ENCODE results near the gene SUPT3H.

The SUPT3H gene

DNA sequence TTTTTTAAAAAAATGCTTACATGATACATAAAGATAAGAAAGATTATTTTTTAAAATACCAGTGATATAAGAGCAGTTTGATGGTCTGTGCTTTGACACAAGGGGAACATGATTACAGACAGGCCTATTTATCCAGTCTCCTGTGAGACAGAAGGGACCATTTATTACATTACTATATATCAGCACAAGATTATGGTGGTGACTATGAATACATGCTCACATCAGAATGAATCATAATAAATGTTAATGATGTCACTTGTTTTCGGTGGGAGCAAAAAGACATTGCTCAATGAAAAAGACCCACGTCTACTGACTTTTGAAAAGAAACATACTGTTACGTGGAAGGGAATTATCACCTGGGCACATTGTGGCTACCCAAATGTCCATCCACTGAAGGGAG lies 535.1 kb downstream of the SUPT3H start:
- no peak for DNase-seq (ENCODE audit: low read depth in 2 of 2)

DNA sequence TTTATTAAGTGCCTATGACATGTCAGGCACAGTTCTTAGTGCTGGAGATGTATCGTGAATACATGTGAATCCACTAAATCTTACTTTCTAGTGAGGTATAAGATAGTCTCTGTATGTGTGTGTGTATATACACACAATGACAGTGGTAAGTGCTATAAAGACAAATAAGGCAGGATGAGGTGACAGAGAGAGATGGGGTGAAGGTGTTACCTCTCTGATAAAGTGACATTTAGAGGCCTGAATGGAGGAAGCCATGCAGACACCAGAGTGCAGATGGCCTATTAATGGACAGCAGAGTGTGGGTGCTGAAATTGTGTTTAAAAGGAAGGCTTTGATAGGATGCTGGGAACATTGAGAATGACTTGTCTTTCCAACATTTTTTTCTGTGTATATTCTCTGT lies 535.9 kb downstream of the SUPT3H start:
- DNase-seq (ENCODE audit: low read depth in 2 of 2), result no peak

- no peak for DNase-seq (ENCODE audit: low read depth in 2 of 2)
These were observed 540.0 kb downstream of the SUPT3H start for GRCh38 chr6:44837741-44838140.

DNA sequence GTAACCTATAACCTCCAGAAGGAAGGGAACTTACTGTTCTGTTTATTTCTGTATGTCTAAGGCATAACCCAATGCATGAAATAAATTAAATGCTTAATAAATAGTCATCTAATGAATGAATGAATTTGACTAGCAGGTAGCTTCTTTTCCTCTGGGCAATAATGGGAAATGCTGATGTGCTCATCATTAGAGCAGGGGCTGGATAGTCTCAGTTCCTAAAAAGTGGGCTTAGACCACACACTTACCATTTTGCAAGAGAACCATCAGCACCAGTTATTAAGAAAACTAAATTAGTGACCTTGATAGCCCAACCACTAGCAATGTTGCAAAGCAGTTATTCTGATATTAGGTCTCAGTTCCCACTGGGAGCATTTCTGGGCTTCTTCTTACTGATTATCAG lies 540.5 kb downstream of the SUPT3H start:
- no peak for DNase-seq (ENCODE audit: low read depth in 2 of 2)

DNA sequence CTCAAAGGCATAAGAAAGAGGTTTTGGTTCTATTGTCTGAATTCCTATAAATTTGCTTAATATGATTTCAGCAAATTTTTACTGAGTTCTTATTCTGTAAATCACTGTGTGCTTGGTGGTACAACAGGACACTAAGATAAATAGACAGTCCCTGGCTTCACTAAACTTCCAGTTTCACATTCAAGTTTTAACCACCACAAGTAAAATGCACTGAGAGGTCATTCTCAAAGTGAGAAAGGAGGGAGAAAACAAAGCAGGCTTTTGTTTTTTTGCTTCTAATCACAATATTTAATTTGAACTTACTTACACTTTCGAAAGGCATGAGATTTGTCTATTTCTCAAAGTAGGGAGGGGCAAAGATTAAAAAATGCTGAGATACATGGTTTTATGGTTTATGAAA lies 544.5 kb downstream of the SUPT3H start:
- DNase-seq (ENCODE audit: low read depth in 2 of 2), result no peak

DNA sequence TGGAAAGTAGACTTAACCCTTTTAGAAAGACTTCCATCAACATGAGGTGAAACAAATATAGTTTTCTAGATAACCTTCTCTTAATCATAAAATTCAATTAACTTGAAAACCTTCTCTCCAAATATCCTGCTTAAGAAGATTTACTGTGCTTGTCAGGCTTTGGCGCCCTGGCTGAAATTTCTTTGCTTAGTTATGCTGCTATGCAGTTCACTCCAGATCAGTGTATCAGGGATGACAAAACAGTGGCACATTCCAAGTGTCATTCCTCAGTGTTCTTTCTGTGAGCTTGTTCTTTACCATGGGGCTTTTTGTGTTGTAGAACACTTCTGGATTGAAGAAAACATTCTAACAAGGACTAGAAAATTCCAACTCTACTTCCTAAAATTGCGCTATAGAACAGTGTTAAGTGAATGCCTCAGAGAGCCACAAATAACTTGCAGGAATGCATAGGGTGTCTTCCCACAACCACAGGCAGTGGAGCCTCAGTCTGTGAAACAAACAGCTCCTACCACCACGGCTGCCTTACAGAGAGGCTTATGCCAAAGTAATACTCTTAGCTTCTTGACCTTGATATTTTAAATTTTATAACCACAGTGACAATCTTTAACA lies 546.6 kb downstream of the SUPT3H start:
- DNase-seq (ENCODE audit: low read depth in 2 of 2), result no peak

DNA sequence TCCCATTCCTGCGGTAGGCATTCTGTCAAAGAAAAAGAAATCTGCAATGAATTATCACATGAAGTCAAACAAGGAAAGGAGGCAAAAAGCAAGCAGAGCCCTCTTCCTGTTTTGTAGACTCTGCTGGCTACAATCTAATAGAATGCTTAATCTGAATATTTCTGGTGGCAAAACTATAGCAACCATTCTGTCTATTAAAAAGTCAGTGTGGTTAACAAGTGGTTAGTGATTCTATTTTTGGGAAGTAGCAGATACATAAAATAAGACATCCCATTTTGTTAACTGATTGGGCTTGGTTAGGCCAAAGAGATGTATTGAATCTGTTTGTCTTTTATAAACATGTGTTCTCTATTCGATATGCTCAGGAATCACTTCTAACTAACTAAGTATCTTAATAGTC lies 547.9 kb downstream of the SUPT3H start:
- DNase-seq (ENCODE audit: low read depth in 2 of 2), result no peak

GRCh38 chr6:44828780-44829179 lies 549.0 kb downstream of the SUPT3H start:
- no peak for DNase-seq (ENCODE audit: low read depth in 2 of 2)

GRCh38 chr6:44826025-44826676 lies 551.6 kb downstream of the SUPT3H start:
- no peak for DNase-seq (ENCODE audit: low read depth in 2 of 2)

- DNase-seq (ENCODE audit: low read depth in 2 of 2), result no peak
These were observed 552.5 kb downstream of the SUPT3H start for GRCh38 chr6:44825273-44825672.

DNA sequence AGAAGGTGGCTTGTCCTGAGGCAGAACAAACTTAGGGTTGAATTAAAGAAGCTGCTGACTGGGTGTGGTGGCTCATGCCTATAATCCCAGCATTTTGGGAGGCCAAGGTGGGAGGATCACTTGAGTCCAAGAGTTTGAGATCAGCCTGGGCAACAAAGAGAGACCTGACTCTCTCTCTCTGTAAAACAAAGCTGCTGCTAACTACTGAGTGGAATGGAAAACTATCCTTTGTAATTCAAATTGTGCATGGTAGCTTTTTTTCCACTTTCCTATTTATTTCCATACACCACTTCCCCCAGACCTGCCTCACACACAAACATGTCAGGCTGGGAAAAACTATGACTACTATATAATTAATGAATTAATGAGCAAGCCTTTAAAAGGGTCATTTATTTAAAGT lies 553.2 kb downstream of the SUPT3H start:
- DNase-seq (ENCODE audit: low read depth in 2 of 2), result no peak

- DNase-seq (ENCODE audit: low read depth in 2 of 2), result no peak
These were observed 557.0 kb downstream of the SUPT3H start for GRCh38 chr6:44820759-44821158.

DNA sequence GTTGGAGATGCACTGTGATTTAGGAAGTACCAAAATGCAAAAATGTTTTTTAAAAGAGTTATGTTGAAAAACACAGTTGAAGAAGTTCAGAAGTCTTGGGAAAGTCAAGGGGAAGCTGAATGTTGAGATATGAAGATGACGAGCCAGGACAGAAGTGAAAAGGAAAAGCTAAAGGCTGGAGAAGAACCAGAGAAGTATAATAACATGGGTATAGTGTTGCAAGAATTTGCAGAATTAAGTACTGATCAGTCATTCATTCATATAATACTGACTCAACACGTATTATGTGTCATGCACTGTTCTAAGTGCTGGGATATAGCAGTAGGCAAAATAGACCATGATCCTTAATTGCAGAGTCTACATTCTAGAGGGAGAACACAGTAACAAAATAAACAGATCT lies 557.4 kb downstream of the SUPT3H start:
- no peak for DNase-seq (ENCODE audit: low read depth in 2 of 2)

- DNase-seq (ENCODE audit: low read depth in 2 of 2), result no peak
These were observed 566.3 kb downstream of the SUPT3H start for GRCh38 chr6:44811456-44811855.

GRCh38 chr6:44809258-44809657 lies 568.5 kb downstream of the SUPT3H start:
- no peak for DNase-seq (ENCODE audit: low read depth in 2 of 2)

- no peak for DNase-seq (ENCODE audit: low read depth in 2 of 2)
These were observed 569.6 kb downstream of the SUPT3H start for GRCh38 chr6:44808148-44808547.

DNA sequence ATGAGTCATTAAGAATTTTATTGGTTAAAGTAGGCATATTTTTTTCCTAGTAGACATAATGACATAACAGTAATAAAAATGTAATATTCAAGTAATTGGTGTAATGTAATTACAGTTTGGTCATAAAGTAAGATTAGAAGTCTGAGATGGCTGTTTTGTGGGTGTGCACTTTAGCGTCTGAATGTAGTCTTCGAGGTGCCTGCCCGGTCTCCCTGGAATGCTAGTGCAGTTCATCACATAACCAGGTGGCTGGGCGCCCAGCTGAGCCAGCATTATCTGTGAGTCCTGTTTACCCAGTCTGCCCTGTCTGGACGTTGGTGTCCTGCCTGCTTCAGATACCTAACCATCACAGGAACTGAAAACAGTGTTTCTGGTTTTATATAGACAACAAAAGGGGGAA lies 571.1 kb downstream of the SUPT3H start:
- no peak for DNase-seq (ENCODE audit: low read depth in 2 of 2)

GRCh38 chr6:44805238-44805846 lies 572.4 kb downstream of the SUPT3H start:
- no peak for DNase-seq (ENCODE audit: low read depth in 2 of 2)

GRCh38 chr6:44804546-44805159 lies 573.1 kb downstream of the SUPT3H start:
- DNase-seq (ENCODE audit: low read depth in 2 of 2), result no peak

GRCh38 chr6:44804016-44804415 lies 573.7 kb downstream of the SUPT3H start:
- DNase-seq (ENCODE audit: low read depth in 2 of 2), result no peak

- no peak for DNase-seq (ENCODE audit: low read depth in 2 of 2)
These were observed 576.7 kb downstream of the SUPT3H start for GRCh38 chr6:44800784-44801592.

GRCh38 chr6:44800171-44800783 lies 577.5 kb downstream of the SUPT3H start:
- no peak for DNase-seq (ENCODE audit: low read depth in 2 of 2)
